VCaP (cell line): Measurements from ENCODE around the gene POTEF.
"Not testable (repeated sequence)": the region's sequence is repeated elsewhere in the genome, so short reads cannot be mapped to it uniquely, and the experiment has no call there.

ENCODE experiments used
- H3K27ac ChIP-seq: fragments of 450-650 bp; 2 replicates; pipeline ENCODE4 v1.5.1; 2017
- TF ChIP-seq, protein P1 (sequence below): fragments of 450-650 bp; conservative IDR thresholded peaks from 2 replicates; pipeline ENCODE4 v1.5.1; 2017; ENCODE audit warnings: mild to moderate bottlenecking, moderate library complexity

POTEF gene

DNA sequence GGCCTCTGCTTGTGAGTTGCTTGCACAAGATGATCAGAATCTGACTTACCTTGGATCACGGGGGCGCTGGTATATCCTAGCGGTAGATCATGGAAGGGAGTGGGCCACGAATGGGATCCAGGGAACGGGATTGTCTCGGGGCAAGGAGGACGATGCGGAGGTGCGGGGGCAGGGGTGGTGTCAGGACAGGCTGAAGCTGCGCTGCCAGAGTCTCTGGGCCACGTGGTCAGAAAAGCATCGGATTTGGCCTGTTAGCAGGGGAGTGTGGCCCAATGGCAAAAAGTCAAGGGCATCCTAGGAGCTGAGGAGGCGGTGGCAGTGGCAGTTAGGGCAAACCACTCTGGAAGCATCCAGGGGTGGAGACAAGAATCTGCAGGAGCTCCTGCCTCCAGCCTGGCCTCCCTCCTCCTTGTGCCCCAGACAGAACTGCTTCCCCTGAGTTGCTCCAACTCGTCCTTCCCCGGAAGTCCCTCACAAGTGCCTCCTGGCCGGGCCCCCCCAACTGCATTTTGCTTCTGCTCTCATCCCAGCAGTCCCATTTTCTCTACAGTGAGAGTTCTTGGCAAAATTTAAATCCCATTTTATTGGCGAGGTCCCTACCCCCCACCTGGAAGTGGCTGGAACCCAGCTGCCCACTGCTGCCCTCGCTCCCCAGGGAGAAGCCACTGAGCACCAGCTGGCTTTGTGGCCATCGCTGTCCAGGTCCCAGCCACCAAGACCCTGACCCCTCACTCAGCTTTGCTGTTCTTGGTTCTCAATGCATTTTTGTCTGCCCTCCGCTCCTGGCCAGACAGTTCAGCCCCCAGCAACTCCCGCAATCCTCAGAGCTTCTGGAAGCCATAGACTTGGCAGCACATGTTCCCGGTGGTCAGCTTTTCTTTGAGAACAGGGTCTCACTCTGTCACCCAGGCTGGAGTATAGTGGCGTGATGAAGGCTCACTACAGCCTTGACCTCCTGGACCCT is 21.4 kb upstream of the POTEF start:
- TF ChIP-seq, protein P1, sequence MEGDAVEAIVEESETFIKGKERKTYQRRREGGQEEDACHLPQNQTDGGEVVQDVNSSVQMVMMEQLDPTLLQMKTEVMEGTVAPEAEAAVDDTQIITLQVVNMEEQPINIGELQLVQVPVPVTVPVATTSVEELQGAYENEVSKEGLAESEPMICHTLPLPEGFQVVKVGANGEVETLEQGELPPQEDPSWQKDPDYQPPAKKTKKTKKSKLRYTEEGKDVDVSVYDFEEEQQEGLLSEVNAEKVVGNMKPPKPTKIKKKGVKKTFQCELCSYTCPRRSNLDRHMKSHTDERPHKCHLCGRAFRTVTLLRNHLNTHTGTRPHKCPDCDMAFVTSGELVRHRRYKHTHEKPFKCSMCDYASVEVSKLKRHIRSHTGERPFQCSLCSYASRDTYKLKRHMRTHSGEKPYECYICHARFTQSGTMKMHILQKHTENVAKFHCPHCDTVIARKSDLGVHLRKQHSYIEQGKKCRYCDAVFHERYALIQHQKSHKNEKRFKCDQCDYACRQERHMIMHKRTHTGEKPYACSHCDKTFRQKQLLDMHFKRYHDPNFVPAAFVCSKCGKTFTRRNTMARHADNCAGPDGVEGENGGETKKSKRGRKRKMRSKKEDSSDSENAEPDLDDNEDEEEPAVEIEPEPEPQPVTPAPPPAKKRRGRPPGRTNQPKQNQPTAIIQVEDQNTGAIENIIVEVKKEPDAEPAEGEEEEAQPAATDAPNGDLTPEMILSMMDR = no peak

DNA sequence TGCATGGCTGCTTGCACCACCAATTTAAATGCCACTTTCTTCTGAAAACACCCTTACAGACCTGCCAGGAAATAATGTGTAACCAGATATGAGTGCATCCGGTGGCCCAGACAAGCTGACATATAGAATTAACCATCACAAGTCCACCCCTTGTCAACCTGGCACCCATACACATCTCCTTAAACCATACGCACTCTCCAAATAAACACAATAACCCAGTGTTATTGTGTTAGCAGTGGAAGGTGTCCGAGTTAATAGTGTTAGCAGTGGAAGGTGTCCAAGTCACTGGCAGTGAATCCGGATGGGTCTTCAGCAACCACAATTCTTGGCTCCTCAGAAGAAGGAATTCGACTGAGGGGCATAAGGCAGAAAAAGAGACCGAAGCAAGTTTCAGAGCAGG is 19.5 kb upstream of the POTEF start:
- not testable (repeated sequence) for H3K27ac ChIP-seq

More for the DNA sequence above, 21.4 kb upstream of the POTEF start:
- no peak overlapping the region for H3K27ac ChIP-seq

DNA sequence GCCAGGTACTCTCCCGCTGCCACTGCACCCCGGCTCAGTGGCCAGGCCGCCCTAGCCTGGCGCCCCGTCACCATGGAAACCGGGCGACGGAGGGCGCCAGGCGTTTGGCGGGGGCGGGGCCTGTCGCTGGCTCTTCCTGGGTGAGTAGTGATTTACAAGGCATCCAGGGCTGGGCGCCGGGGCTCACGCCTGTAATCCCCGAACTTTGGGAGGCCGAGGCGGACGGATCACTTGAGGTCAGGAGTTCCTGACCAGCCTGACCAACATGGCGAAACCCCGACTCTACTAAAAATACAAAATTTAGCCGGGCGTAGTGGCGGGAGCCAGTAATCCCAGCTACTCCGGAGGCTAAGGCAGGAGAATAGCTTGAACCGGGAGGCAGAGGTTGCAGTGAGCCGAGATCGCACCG is 16.0 kb upstream of the POTEF start, which contains the start of gene CCDC74B:
CCDC74B (minus strand) TSS at position 107 of the 409 bp plus-strand sequence. CDS start 116 bp downstream, outside the sequence.
- H3K27ac ChIP-seq = peak within 1 kb of the TSS; percentile 29; the same call in 1 of the 2 replicates

DNA sequence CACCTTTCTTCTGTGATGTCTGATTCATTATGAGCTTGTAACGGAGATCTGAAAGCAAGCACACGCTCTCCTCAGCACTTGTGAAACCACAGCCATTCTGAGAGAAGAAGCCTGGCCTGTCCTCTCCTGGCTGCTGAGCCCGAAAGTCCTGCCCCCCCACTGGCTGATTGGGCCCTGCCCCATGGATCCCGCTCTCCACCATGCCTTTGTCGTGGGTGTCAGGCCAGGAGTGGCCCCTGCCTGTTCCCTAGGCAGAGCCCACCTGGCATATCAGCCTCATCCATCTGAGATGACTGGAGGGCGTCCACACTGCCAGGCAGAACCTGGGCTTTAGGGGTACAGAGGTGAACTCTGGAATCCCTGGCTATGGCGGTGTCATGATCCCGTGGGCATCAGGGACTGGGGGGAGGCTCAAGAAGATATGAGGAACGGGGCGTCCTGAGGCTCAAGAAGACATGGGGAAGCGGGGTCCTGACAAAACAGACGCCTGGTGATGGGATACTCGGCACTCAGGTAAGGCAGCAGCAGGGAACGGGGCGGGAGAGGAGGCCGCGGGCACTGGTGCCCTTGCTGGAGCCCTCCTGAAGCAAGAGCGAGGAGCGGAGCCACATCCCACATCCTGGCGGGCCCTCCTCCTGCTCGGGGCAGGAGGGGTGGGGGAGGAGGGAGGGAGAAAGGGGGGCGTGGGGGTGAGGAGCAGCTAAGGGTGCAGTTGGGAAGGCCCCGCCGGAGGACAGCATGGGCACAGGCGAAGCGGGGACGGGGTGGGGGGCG is 14.4 kb upstream of the POTEF start:
- H3K27ac ChIP-seq = not testable (repeated sequence)

DNA sequence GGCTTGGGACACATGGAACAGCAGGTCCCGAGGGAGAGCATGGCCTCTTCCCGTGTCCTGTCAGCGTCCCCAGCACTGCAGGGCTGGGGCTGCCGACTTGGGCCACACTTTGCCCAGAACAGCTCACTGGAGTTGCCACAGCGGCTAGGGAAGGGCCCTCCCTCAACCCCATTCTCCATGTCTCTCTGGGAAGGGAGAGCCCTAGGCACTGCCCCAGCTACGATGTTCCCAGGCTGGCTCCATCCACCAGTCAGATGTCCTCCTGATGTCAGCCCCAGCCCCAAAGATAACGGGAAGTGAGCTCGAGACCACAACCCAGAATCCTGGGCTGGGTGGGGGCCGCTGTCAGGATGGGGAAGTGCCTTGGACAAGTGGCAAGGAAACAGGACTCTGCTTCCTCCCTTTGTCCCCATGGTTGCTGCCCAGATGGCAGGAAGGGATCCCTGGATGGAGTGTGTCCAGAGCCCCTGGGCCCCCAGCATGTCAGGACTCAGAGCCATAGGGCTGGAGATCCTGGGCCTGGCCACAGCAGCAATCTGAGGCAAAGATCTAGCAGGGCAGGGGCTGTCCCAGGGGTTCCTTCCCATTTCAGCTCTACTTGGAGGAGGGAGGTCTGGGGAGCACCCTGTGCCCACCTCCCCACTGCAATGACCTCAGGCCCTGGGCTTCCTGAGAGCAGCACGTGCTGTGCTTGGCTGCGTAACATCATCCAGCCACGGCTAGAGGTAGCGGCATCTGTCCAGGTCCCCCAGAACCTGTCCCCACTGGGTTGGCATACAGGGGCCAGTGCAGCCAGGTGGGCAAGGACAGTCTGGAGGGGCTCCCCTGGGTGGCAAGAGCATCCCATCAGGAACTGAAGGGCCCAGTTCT is 13.6 kb upstream of the POTEF start:
- not testable (repeated sequence) for H3K27ac ChIP-seq

DNA sequence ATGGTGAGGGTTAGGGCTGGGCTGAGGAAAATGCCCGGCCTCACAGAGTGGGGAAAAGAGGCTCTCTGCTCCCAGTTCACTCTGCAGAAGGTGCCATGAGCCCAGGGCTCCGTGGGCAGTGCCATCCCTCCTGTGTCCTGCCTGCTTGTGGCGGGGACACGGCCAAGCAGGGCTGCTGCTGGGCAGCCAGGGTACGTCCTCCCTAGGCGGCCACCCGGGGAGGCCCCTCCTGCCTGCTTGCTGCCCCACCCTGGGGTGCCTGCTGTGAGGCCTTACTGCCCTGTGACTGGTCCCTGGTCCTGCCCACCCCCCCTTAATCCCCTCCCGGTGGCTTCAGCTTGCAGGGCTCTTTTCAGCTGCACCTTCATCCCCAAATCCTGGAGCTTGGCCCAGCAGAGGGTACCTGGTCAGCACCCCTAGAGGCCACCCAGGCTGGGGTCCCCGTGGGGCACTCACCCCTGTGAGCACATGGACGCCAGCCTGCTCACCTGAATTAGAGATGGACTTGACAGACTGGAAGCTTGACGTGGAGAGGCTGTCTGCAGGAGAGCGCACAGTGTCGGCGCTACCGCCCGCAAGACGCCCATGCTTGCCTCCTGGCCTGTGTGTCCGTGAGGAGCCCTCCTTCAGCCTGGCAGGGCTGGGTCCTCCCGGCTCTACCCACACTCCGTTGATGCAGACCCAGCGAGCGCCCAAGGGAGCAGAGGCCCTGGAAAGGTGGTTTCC is 12.8 kb upstream of the POTEF start:
- not testable (repeated sequence) for H3K27ac ChIP-seq

DNA sequence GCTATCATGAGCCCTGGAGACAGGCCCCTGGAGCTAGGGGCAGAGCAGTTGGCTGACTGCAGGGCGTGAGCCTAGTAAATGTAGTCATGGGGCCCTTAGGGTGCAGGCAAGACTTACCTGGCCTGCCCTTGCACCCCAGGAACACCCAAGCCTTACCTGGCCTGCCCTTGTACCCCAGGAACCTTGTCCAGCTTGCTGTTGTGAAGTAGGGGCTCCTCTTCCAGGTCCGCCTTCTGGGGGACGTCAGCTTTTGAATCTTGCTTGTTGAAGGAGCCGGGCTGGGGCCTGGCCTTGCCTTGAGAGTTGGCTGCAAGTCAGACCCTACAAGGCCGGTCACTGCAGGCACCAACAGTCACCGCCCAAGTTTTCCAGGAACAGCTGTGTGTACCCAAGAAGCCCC is 12.0 kb upstream of the POTEF start:
- H3K27ac ChIP-seq = not testable (repeated sequence)

DNA sequence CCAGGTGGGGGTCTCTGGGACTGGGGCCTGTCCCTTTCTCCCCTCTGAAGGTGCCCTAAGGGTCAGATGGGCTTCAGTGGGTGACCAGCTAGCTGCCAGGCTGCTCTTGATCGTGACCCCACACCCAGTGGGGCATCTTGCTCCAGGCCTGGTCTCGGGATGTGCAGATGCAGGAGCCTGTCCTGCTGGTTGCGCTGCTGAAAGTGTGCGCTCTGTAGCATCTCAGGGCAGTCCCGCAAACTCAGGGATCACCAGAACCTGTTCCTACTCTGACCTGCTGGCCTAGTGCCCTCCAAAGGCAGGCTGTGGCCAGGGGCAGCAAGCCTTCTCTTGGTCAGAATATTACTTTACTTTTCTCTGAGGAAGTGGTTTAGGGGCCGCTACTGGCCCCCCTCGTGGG is 11.5 kb upstream of the POTEF start:
- not testable (repeated sequence) for H3K27ac ChIP-seq

DNA sequence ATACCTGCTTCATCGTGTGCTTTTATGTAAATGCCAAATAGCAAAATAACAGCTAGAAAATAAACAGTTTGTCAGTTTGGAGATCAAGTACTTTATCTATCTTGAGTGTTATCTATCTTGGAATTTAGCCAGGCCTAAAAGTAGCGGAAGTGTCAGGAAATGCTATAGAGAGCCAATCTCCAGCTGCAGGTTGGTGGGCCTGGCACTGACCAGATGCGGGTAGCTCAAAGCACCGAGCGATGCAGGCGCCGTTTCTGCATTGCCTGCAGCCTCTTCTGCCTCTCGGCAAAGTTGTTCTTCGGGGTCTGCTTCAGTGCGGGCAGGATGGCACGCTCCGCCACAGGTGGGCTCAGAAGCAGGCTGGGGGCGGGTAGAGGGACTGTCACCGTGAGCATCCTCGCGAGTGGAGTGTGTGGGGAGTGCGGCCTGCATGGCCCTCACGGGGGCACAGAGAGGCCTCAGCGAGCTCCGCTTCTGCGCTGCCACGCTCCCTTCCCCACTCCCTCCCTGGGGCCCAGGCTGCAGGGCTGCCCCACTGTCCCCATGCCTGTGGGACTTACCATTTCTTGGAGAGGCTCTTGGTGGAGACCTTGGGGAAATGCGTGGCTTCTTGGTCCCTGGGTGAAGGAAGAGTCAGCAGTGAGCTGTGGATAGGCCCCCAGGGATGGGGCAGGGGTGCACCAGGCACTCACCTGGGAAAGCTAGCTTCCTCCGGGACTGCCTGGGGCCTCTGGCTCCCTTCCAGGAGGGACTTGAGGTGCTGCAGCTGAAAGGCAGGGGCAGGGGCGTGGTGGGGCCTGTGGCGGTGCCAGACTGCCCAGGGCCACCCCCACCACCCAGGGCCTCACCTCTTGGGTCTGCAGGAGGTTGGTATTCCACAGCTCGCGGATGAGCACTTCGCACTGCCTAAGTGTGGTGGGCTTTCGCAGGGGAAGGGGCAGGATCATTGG is 10.6 kb upstream of the POTEF start:
- H3K27ac ChIP-seq = not testable (repeated sequence)

DNA sequence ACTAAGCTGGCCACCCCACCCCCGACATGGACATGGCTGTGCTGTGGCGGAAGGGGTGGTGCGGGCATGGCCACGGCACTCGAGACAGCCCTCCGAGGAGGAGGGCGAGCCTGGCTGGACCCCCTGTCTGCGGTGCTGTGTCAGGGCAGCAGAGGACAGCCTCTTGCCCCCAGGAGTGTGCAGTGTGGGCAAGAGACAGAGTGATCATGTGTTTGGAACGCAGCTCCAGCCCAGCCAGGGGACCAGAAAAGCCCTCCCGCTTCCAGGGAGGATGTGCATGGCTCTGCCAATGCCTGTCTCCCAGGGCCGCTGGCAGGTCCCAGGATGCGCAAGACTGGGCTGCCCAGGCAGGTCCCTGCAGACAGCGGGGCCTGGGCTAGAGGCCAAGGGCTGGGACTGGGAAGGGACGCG is 9.8 kb upstream of the POTEF start:
- H3K27ac ChIP-seq = not testable (repeated sequence)

DNA sequence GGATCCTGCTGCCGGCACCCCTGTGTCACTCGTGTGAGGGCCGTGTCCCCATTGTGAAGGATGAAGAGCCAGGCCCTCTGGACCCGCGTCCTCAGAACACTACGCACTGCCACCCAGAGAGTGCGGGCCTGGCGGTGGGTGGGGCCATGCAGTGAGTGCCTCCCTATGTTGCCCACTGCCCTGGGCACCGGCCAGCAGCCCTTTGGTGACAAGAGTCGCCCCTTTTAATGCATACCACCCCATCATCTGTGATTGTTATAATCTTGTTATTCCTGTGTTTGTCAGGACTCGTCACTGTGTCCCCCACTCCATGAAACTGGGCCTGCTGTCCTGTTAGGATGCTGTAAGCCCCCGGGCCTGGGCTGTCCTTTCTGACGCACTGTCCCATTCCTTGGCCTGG is 9.3 kb upstream of the POTEF start:
- not testable (repeated sequence) for H3K27ac ChIP-seq

DNA sequence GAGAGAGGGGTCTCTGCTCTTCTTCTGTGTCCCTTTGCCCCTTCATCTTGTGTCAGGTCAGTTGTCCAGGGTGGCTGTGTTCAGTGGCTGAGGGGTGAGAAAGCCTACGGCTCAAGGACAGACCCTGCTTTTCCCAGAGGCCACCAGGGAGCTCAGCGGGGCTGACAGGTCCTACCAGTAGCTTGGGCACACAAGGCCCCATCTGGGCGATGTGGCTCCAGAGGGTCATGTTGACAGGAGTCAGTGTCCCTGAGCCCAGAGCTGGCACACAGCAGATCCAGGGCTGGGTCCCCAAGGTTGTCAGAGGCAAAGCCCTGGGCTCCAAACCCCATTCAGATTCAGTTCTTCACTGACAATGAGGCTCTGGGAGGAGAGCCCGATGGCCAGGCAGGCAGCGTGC is 8.1 kb upstream of the POTEF start:
- not testable (repeated sequence) for H3K27ac ChIP-seq

DNA sequence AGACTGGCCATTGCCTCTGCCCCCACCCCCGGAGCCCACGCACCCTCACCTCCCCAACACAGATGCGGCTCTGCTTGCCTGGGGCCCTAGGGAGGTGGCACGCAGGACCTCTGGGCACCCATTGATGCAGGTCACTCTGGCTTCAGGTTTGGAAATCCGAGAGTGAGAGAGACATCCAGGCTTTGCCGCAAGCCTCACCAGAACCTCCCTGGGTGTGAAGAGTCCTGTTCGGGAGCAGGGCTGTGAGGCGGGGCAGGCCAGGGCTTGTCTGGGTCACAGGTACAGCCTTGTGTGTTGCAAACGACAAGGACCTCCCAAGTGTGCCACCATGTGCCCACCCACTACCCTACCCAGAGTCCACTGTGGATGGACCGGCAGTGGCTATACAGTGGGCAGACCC is 7.5 kb upstream of the POTEF start:
- not testable (repeated sequence) for H3K27ac ChIP-seq
